Astrocyte (in vitro differentiated cells and primary cell): ENCODE results near the gene C18orf63.

Source experiments
- CTCF ChIP-seq: IDR thresholded peaks from 2 replicates; pipeline ENCODE4 v1.5.1; 2011; ENCODE audit warnings: low read depth, mild to moderate bottlenecking, inconsistent platforms, low read length, moderate library complexity; ENCODE audit not compliant: insufficient read depth
- EZH2 ChIP-seq: IDR thresholded peaks from 2 replicates; pipeline ENCODE4 v1.6.1; 2012; ENCODE audit warnings: mild to moderate bottlenecking, low read length, inconsistent platforms; ENCODE audit not compliant: insufficient read depth

- TF ChIP-seq CTCF (no peak), EZH2 (no peak)
Measured at GRCh38 chr18:74283646-74284045, 32.0 kb upstream of the C18orf63 start.
